Activated CD4-positive, alpha-beta T cell treated with anti-CD3 and anti-CD28 coated beads for 4 hours (primary cell): Measurements from ENCODE around the gene SRRM4.

Experiments
- DNase-seq, 2 donors: peaks; one replicate each; pipeline ENCODE4 v3.0.0-alpha.2; 2020

The SRRM4 gene

GRCh38 chr12:119171691-119172425 is 190.5 kb downstream of the SRRM4 start:
- DNase-seq, result no peak

GRCh38 chr12:119175081-119175480 is 193.7 kb downstream of the SRRM4 start:
- DNase-seq, result no peak

- DNase-seq, result no peak
Observed at GRCh38 chr12:119176267-119177055, 195.1 kb downstream of the SRRM4 start.

- DNase-seq, result no peak
Observed at GRCh38 chr12:119177056-119177325, 195.7 kb downstream of the SRRM4 start.

- no peak for DNase-seq
Observed at GRCh38 chr12:119177724-119178380, 196.5 kb downstream of the SRRM4 start.

- no peak for DNase-seq
Observed at GRCh38 chr12:119178544-119179334, 197.4 kb downstream of the SRRM4 start, which contains the start of gene HSPB8. TSS of gene HSPB8 (plus strand) at chr12:119178931. CDS start at chr12:119179313, 382 bp downstream.

- no peak for DNase-seq
Observed at GRCh38 chr12:119179335-119180021, 198.1 kb downstream of the SRRM4 start.

GRCh38 chr12:119180380-119181040 is 199.2 kb downstream of the SRRM4 start:
- no peak for DNase-seq

- DNase-seq, result no peak
Observed at GRCh38 chr12:119181202-119181601, 199.9 kb downstream of the SRRM4 start.

- DNase-seq, result no peak
Observed at GRCh38 chr12:119181944-119182343, 200.6 kb downstream of the SRRM4 start.

GRCh38 chr12:119182701-119183493 is 201.6 kb downstream of the SRRM4 start:
- DNase-seq, result no peak

GRCh38 chr12:119183942-119184695 is 202.8 kb downstream of the SRRM4 start:
- DNase-seq, result no peak

GRCh38 chr12:119195256-119195655 is 213.9 kb downstream of the SRRM4 start:
- no peak for DNase-seq

- DNase-seq, result no peak
Observed at GRCh38 chr12:119198440-119198839, 217.1 kb downstream of the SRRM4 start.

- no peak for DNase-seq
Observed at GRCh38 chr12:119200601-119201000, 219.3 kb downstream of the SRRM4 start.

GRCh38 chr12:119201789-119202543 is 220.6 kb downstream of the SRRM4 start:
- DNase-seq, result no peak

- no peak for DNase-seq
Observed at GRCh38 chr12:119202544-119202943, 221.2 kb downstream of the SRRM4 start.

- no peak for DNase-seq
Observed at GRCh38 chr12:119204131-119204530, 222.8 kb downstream of the SRRM4 start.

- no peak for DNase-seq
Observed at GRCh38 chr12:119204671-119205285, 223.4 kb downstream of the SRRM4 start.
